ENCODE data around the gene CCRL2. TPM values are rescaled to one million over a fixed set of nuclear protein-coding genes. Genes with fewer than 3 reads are reported as not detected.

Gene CCRL2
- total RNA-seq, 1 experiment from 2014 or later: not detected

DNA sequence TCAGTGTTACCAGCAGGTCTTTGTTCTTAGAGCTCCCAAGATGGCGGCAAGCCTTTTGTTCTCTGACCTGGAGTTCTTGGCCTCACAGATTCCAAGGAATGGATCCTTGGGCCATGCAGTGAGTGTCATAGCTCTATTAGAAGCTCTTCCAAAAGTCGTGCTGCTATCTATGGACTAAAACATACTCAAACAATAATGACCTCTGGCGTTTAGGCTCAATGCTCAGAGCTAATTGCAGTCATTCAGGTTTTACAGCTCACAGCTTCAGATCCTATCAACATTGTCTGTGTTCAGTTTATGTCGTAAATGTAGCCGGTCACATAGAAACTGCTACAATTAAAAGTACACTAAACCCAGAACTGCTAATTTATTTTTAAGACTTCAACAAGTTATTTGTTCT is 22.2 kb downstream of the CCRL2 start:
- Histone ChIP-seq H3K23ac (ENCODE audit: insufficient read length, low read depth, low read length) (no peak overlapping the region), H2BK20ac (ENCODE audit: low read depth, low read length, poor library complexity, severe bottlenecking) (no peak overlapping the region), H3K9me3 (ENCODE audit: control insufficient read depth, low read depth, low read length) (no peaks in the 10 kb centered on the region), H4K8ac (replicated peaks; ENCODE audit: insufficient read length, low read depth, low read length) (no peak overlapping the region), H3K56ac (ENCODE audit: insufficient read length, low read depth, low read length) (no peak overlapping the region), H3K79me1 (ENCODE audit: insufficient read depth, low read depth, low read length, poor library complexity, severe bottlenecking) (no peaks in the 10 kb centered on the region), H4K91ac (ENCODE audit: insufficient read length, low read depth, low read length) (no peak overlapping the region), H2AK5ac (ENCODE audit: insufficient read length, low read length) (no peak overlapping the region), H3K23me2 (ENCODE audit: insufficient read length, low read depth, low read length, poor library complexity, severe bottlenecking) (no peaks in the 10 kb centered on the region), H3K9ac (ENCODE audit: extremely low read depth, insufficient read length, low read length) (no peak overlapping the region), H2BK15ac (ENCODE audit: low read depth, low read length) (no peak overlapping the region), H3K27ac (ENCODE audit: insufficient read length, low read depth, low read length) (no peak overlapping the region), H2BK12ac (ENCODE audit: insufficient read length, low read depth, low read length) (no peak overlapping the region), H2AFZ (ENCODE audit: low read length) (no peak overlapping the region), H3K4me2 (ENCODE audit: insufficient read depth, insufficient read length, low read length) (no peak overlapping the region), H3K4ac (ENCODE audit: low read depth, low read length) (no peak overlapping the region), H3K14ac (ENCODE audit: insufficient read depth, low read length) (no peak overlapping the region), H4K5ac (ENCODE audit: insufficient read length, low read depth, low read length) (no peak overlapping the region), H3K27me3 (ENCODE audit: insufficient read depth, low read length) (no peaks in the 10 kb centered on the region), H4K20me1 (ENCODE audit: control insufficient read depth, insufficient read depth, insufficient read length) (no peaks in the 10 kb centered on the region), H2BK120ac (ENCODE audit: low read depth, low read length, poor library complexity, severe bottlenecking) (no peak overlapping the region), H3K79me2 (ENCODE audit: insufficient read depth, low read length) (no peaks in the 10 kb centered on the region), H3K18ac (ENCODE audit: insufficient read length, low read depth, low read length) (no peak overlapping the region), H2BK5ac (ENCODE audit: insufficient read length, low read length) (no peak overlapping the region), H3K4me1 (ENCODE audit: insufficient read depth, low read length) (no peaks in the 10 kb centered on the region; the same call in 1 of the 2 replicates), H3T11ph (ENCODE audit: low read length) (no peak overlapping the region)
- H3K4me1 Mint-ChIP-seq: peaks cover 13% of the 10 kb centered on the region in 2 experiments; a peak in 2 of 4 replicates
- no peak for DNase-seq
- WGBS (ENCODE audit: extremely low coverage, insufficient read length, low lambda C conversion rate): no CpG with 5 or more reads among the region's 5 CpGs
- peaks cover 6 to 12% (median 6%) of the 10 kb centered on the region in 3 experiments; a peak in 6 of 7 replicates for H3K36me3 Mint-ChIP-seq (ENCODE audit: insufficient read depth in 1 of 3, low read depth in 3 of 3)
- no peak overlapping the region for H3K27ac Mint-ChIP-seq
- peaks cover 15 to 24% of the 10 kb centered on the region in 2 experiments for H3K9me3 Mint-ChIP-seq
- no peak overlapping the region for H3K4me3 Mint-ChIP-seq
- H3K27me3 Mint-ChIP-seq (ENCODE audit: low read depth): no peaks in the 10 kb centered on the region; the same call in 1 of the 2 replicates
- TF ChIP-seq, protein P1, sequence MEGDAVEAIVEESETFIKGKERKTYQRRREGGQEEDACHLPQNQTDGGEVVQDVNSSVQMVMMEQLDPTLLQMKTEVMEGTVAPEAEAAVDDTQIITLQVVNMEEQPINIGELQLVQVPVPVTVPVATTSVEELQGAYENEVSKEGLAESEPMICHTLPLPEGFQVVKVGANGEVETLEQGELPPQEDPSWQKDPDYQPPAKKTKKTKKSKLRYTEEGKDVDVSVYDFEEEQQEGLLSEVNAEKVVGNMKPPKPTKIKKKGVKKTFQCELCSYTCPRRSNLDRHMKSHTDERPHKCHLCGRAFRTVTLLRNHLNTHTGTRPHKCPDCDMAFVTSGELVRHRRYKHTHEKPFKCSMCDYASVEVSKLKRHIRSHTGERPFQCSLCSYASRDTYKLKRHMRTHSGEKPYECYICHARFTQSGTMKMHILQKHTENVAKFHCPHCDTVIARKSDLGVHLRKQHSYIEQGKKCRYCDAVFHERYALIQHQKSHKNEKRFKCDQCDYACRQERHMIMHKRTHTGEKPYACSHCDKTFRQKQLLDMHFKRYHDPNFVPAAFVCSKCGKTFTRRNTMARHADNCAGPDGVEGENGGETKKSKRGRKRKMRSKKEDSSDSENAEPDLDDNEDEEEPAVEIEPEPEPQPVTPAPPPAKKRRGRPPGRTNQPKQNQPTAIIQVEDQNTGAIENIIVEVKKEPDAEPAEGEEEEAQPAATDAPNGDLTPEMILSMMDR (conservative IDR thresholded peaks at IDR 0.05): no peak

Data from H9 (cell line).